Ovary (tissue), 3 donors: ENCODE data around the gene C1orf146.

Experiments used
- POLR2A ChIP-seq: fragments of 450-650 bp; IDR thresholded peaks from one replicate; pipeline ENCODE4 v1.6.1; 2017; ENCODE audit warnings: antibody characterized with exemption, mild to moderate bottlenecking, moderate library complexity
- TF ChIP-seq, protein P1 (sequence below), 3 donors: fragments of 450-650 bp in 2 of 3; fragments of 200-600 bp in 1 of 3; IDR thresholded peaks; one replicate each; pipeline versions ENCODE4 v1.5.1 to v1.8.0; 2016 to 2022; ENCODE audit warnings: antibody characterized with exemption in 3 of 3, mild to moderate bottlenecking in 1 of 3
- donor health status: DM: no; HTN: no; CAD: no.

DNA sequence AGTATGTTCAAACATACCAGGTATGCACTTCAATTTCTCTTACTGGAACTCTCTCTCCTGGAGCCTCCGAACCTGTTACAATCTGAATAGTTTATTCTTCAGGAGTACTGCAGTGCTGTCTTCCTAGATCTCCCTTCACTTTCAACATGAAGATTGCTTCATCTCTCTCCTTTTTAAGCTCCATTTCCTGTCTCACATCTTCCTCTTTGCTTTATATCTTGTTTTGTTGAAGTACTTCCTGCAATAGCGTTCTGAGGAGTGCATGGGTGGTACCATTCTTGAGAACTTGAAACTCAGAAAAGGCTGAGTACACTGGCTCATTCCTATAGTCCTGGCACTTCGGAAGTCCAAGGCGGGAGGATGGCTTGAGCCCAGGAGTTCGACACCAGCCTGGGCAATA, 15.7 kb upstream of the C1orf146 start:
- TF ChIP-seq POLR2A = no peak
- TF ChIP-seq, protein P1, sequence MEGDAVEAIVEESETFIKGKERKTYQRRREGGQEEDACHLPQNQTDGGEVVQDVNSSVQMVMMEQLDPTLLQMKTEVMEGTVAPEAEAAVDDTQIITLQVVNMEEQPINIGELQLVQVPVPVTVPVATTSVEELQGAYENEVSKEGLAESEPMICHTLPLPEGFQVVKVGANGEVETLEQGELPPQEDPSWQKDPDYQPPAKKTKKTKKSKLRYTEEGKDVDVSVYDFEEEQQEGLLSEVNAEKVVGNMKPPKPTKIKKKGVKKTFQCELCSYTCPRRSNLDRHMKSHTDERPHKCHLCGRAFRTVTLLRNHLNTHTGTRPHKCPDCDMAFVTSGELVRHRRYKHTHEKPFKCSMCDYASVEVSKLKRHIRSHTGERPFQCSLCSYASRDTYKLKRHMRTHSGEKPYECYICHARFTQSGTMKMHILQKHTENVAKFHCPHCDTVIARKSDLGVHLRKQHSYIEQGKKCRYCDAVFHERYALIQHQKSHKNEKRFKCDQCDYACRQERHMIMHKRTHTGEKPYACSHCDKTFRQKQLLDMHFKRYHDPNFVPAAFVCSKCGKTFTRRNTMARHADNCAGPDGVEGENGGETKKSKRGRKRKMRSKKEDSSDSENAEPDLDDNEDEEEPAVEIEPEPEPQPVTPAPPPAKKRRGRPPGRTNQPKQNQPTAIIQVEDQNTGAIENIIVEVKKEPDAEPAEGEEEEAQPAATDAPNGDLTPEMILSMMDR (IDR thresholded peaks at IDR 0.05) = no peak
